Measurements from ENCODE around the gene TMEM134. TPM values are rescaled to one million over a fixed set of nuclear protein-coding genes. Genes with fewer than 3 reads are reported as not detected.

The TMEM134 gene
- total and polyA plus RNA-seq, 2 of the 4 experiments (the other 2 are of a cell fraction) = 12.5 to 55.0 TPM

GRCh38 chr11:67516806-67517205 is 47.8 kb upstream of the TMEM134 start:
- ChIA-PET POLR2A (ENCODE audit: unreplicated experiment) (no interaction called here), CTCF (no interaction called here)
- Histone ChIP-seq H2BK15ac (ENCODE audit: low read depth, low read length) (no peak overlapping the region), H2BK20ac (ENCODE audit: low read depth, low read length) (no peak overlapping the region), H3K4me1 (ENCODE audit: control insufficient read depth, insufficient read depth, low read length) (no peaks in the 10 kb centered on the region), H3K4me3 (ENCODE audit: insufficient read depth, low read depth, low read length) (no peak overlapping the region), H4K91ac (ENCODE audit: insufficient read depth, low read depth, low read length) (no peak overlapping the region), H3K27me3 (ENCODE audit: control insufficient read depth, insufficient read depth, low read length) (peaks cover 31% of the 10 kb centered on the region), H3K9me1 (ENCODE audit: insufficient read depth, low read length) (no peaks in the 10 kb centered on the region), H2AFZ (replicated peaks; ENCODE audit: low read length, poor library complexity) (no peak overlapping the region), H2AK9ac (replicated peaks; ENCODE audit: low read depth, low read length, poor library complexity) (no peak overlapping the region), H3K14ac (replicated peaks; ENCODE audit: low read depth, low read length) (no peak overlapping the region), H3K27ac (ENCODE audit: insufficient read depth, low read length) (no peak overlapping the region), H4K8ac (ENCODE audit: low read depth in 2 of 2, low read length in 2 of 2) (no peak overlapping the region), H3K79me1 (ENCODE audit: low read depth in 1 of 2, low read length in 2 of 2) (no peaks in the 10 kb centered on the region), H3K18ac (ENCODE audit: low read depth, low read length) (no peak overlapping the region), H3K56ac (ENCODE audit: extremely low read depth, insufficient read depth, low read length) (no peak overlapping the region), H2AK5ac (ENCODE audit: low read depth, low read length) (no peak overlapping the region), H2BK5ac (ENCODE audit: low read depth, low read length, poor library complexity, severe bottlenecking) (no peak overlapping the region), H3K23ac (ENCODE audit: low read depth, low read length) (no peak overlapping the region), H4K20me1 (ENCODE audit: insufficient read depth, low read length) (no peaks in the 10 kb centered on the region), H3K36me3 (ENCODE audit: control insufficient read depth, insufficient read depth, low read length) (no peaks in the 10 kb centered on the region), H3K4me2 (ENCODE audit: low read depth, low read length) (no peak overlapping the region), H2BK120ac (ENCODE audit: low read depth, low read length) (no peak overlapping the region), H3K4ac (ENCODE audit: low read depth, low read length) (no peak overlapping the region), H3K9me3 (ENCODE audit: control insufficient read depth, insufficient read depth, low read length) (no peaks in the 10 kb centered on the region), H4K5ac (ENCODE audit: low read depth, low read length) (no peak overlapping the region), H3K9ac (ENCODE audit: low read depth, low read length) (no peak overlapping the region)
- no peak for DNase-seq
- TF ChIP-seq RAD21 (IDR thresholded peaks at IDR 0.05; ENCODE audit: low read length) (no peak), BHLHE40 (IDR thresholded peaks at IDR 0.05; ENCODE audit: low read depth, low read length) (no peak), FOS (IDR thresholded peaks at IDR 0.05; ENCODE audit: low read depth, low read length) (no peak), CEBPB (IDR thresholded peaks at IDR 0.05; ENCODE audit: low read depth, low read length) (no peak), SMC3 (IDR thresholded peaks at IDR 0.05; ENCODE audit: low read depth, low read length) (no peak), RCOR1 (IDR thresholded peaks at IDR 0.05; ENCODE audit: insufficient replicate concordance, low read length) (no peak), MXI1 (IDR thresholded peaks at IDR 0.05; ENCODE audit: borderline replicate concordance, low read depth, low read length) (no peak), ELK1 (IDR thresholded peaks at IDR 0.05; ENCODE audit: borderline replicate concordance, low read depth, low read length) (no peak), MAZ (IDR thresholded peaks at IDR 0.05; ENCODE audit: borderline replicate concordance, low read depth, low read length) (no peak), RFX5 (IDR thresholded peaks at IDR 0.05; ENCODE audit: low read depth, low read length) (no peak)
- WGBS, 2 experiments (ENCODE audit: extremely low coverage in 2 of 2, insufficient read length in 1 of 2) = 88% methylated on average over 4 of the region's 9 CpGs; no CpG with 5 or more reads in 1 of the 2 experiments
- BruUV-seq (replicated peaks) = no TSS peak
- in situ Hi-C loops (cut with MboI; ENCODE audit: low sequenced_read_pairs) = no loop called here
- no peak for ATAC-seq (ENCODE audit: low read depth)
- dilution Hi-C loops (cut with HindIII; ENCODE audit: low sequenced_read_pairs, unreplicated experiment) = no loop called here
- intact Hi-C loops (cut with micrococcal nuclease) = no loop called here

Data from IMR-90 (cell line).